ENCODE data around the gene CD52.
"Not testable (repeated sequence)": the region's sequence is repeated elsewhere in the genome, so short reads cannot be mapped to it uniquely, and the experiment has no call there.

CD52 gene

GRCh38 chr1:26291433-26291832, 26.3 kb upstream of the CD52 start:
- no peak overlapping the region for H3K27ac ChIP-seq (ENCODE audit: low read depth, low read length)

GRCh38 chr1:26291939-26292338, 25.8 kb upstream of the CD52 start:
- Histone ChIP-seq H3K27ac (ENCODE audit: low read depth, low read length) (no peak overlapping the region), H3K4me1 (ENCODE audit: control insufficient read depth in 1 of 2, insufficient read depth in 2 of 2, low read length in 2 of 2) (peaks cover 26 to 39% of the 10 kb centered on the region in 2 donors)

More at GRCh38 chr1:26291433-26291832, 26.3 kb upstream of the CD52 start:
- H3K4me1 ChIP-seq (ENCODE audit: control insufficient read depth in 1 of 2, insufficient read depth in 2 of 2, low read length in 2 of 2): peaks cover 27 to 43% of the 10 kb centered on the region in 2 donors
- H3K4me3 ChIP-seq (ENCODE audit: low read depth in 1 of 2, low read length in 2 of 2): no peak overlapping the region
- no peaks in the 10 kb centered on the region for H3K9me3 ChIP-seq (ENCODE audit: control insufficient read depth in 1 of 2, low read length in 2 of 2)
- no peaks in the 10 kb centered on the region for H3K27me3 ChIP-seq (ENCODE audit: control insufficient read depth in 1 of 2, insufficient read depth in 2 of 2, low read length in 2 of 2)
- peaks cover 0 to 5% of the 10 kb centered on the region in 2 donors for H3K36me3 ChIP-seq (ENCODE audit: control insufficient read depth in 1 of 2, insufficient read depth in 2 of 2, low read length in 2 of 2)
- H3K9ac ChIP-seq (ENCODE audit: low read depth in 1 of 2, low read length in 2 of 2): no peak overlapping the region

DNA sequence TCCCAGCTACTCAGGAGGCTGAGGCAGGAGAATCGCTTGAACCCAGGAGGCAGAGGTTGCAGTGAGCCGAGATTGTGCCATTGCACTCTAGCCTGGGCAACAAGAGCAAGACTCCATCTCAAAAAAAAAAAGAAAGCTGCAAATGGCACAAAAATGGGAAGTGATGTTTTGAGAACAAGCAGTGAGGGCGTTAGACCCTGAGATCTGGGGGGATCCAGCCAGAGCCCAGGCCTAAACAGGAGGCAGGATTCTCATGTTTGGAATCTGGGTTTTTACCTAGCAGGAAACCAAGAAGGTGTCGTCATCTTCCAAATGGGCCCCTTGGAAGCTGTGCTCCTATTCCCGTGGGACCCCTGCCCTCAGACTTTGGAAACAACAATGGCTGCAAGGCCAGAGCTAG, 25.0 kb upstream of the CD52 start:
- H3K27ac ChIP-seq (ENCODE audit: low read depth, low read length): not testable (repeated sequence)
- H3K4me1 ChIP-seq (ENCODE audit: control insufficient read depth in 1 of 2, insufficient read depth in 2 of 2, low read length in 2 of 2): peaks cover 26 to 34% of the 10 kb centered on the region in 2 donors

More at GRCh38 chr1:26291939-26292338, 25.8 kb upstream of the CD52 start:
- no peaks in the 10 kb centered on the region for H3K9me3 ChIP-seq (ENCODE audit: control insufficient read depth in 1 of 2, low read length in 2 of 2)
- peaks cover 0 to 5% of the 10 kb centered on the region in 2 donors for H3K36me3 ChIP-seq (ENCODE audit: control insufficient read depth in 1 of 2, insufficient read depth in 2 of 2, low read length in 2 of 2)
- no peak overlapping the region for H3K4me3 ChIP-seq (ENCODE audit: low read depth in 1 of 2, low read length in 2 of 2)
- no peaks in the 10 kb centered on the region for H3K27me3 ChIP-seq (ENCODE audit: control insufficient read depth in 1 of 2, insufficient read depth in 2 of 2, low read length in 2 of 2)
- H3K9ac ChIP-seq (ENCODE audit: low read depth in 1 of 2, low read length in 2 of 2): no peak overlapping the region

DNA sequence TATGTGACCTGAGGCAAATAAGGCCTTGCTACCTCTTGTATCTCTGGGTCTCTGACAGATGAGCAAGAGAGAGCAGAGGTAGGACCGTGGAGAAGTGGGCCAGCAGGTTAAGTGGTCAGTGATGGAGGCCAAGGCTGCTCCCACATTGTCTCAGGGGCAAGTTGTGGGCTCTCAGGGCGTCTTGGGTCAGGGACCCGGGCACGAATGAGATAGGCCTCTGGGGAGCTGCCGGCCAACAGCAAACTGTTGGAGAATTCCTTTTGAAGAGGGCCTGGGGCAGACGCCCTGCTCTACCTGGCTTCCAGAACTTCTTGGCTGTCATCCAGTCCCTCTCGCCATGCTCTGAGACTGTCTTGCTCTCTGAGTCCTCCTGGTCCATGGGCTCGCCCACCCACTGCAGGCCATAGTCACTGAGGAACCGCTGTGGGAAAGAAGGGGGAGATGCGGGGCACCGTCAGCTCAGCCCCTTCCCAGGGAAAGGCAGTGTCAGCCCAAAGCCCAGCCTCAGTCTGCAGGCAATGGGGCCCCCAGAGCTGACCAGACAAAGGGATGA, 23.8 kb upstream of the CD52 start:
- H3K9ac ChIP-seq (ENCODE audit: low read depth in 1 of 2, low read length in 2 of 2): no peak overlapping the region
- H3K27ac ChIP-seq (ENCODE audit: low read depth, low read length): no peak overlapping the region
- peaks cover 0 to 5% of the 10 kb centered on the region in 2 donors for H3K36me3 ChIP-seq (ENCODE audit: control insufficient read depth in 1 of 2, insufficient read depth in 2 of 2, low read length in 2 of 2)
- no peaks in the 10 kb centered on the region for H3K9me3 ChIP-seq (ENCODE audit: control insufficient read depth in 1 of 2, low read length in 2 of 2)
- peaks cover 15 to 25% of the 10 kb centered on the region in 2 donors for H3K4me1 ChIP-seq (ENCODE audit: control insufficient read depth in 1 of 2, insufficient read depth in 2 of 2, low read length in 2 of 2)
- no peaks in the 10 kb centered on the region for H3K27me3 ChIP-seq (ENCODE audit: control insufficient read depth in 1 of 2, insufficient read depth in 2 of 2, low read length in 2 of 2)
- no peak overlapping the region for H3K4me3 ChIP-seq (ENCODE audit: low read depth in 1 of 2, low read length in 2 of 2)

More for the DNA sequence above, 25.0 kb upstream of the CD52 start:
- H3K4me3 ChIP-seq (ENCODE audit: low read depth in 1 of 2, low read length in 2 of 2); H3K36me3 ChIP-seq (ENCODE audit: control insufficient read depth in 1 of 2, insufficient read depth in 2 of 2, low read length in 2 of 2); H3K9me3 ChIP-seq (ENCODE audit: control insufficient read depth in 1 of 2, low read length in 2 of 2); H3K9ac ChIP-seq (ENCODE audit: low read depth in 1 of 2, low read length in 2 of 2); H3K27me3 ChIP-seq (ENCODE audit: control insufficient read depth in 1 of 2, insufficient read depth in 2 of 2, low read length in 2 of 2): not testable (repeated sequence)

DNA sequence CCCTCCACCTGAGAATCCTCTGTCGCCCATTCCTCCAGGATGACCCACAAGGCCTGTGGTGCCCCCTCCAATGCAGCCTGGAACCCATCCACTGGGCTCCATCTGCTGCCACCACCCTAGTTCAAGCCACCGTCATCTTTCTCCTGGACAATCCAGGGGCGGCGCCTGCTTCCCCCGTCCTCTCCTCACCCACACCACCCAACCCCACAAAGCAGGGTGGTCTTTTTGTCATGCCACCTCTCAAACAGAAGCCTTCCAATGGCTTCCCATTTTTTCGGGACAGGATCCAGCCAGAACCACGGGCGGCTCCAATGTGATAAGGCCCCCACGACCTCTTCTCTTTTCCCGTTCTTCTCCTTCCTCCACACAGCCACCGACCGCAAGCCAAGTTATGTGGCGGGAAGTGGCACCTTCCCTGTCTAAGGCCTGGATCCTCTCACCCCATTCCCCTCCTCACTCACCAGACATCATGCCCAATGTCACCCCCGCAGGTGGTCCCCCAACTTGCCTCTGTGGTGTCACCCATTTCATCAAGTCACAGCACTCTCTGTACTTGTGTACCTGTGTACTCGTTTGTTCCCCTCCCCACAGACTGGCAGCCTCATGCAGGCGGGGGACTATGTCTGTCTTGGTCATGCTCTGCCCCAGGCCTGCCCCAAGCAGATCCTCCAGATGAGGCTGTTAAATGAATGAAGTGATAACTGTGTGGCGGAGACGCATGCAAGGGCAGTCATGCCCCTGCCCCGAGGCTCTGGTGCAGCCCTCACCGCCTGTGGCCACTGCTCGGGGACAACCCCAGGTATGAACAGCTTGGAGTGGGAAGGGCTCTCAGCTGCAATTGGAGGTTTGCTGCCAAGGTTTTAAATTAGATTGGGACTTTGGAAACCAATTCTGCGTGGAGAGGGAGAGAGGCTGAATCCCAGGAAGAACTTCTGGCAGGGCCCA, 22.3 kb upstream of the CD52 start:
- no peak overlapping the region for H3K4me3 ChIP-seq (ENCODE audit: low read depth in 1 of 2, low read length in 2 of 2)
- no peaks in the 10 kb centered on the region for H3K27me3 ChIP-seq (ENCODE audit: control insufficient read depth in 1 of 2, insufficient read depth in 2 of 2, low read length in 2 of 2)
- H3K9me3 ChIP-seq (ENCODE audit: control insufficient read depth in 1 of 2, low read length in 2 of 2): no peaks in the 10 kb centered on the region
- H3K36me3 ChIP-seq (ENCODE audit: control insufficient read depth in 1 of 2, insufficient read depth in 2 of 2, low read length in 2 of 2): peaks cover 0 to 5% of the 10 kb centered on the region in 2 donors
- peaks cover 1 to 10% of the 10 kb centered on the region in 2 donors for H3K4me1 ChIP-seq (ENCODE audit: control insufficient read depth in 1 of 2, insufficient read depth in 2 of 2, low read length in 2 of 2)
- no peak overlapping the region for H3K27ac ChIP-seq (ENCODE audit: low read depth, low read length)
- no peak overlapping the region for H3K9ac ChIP-seq (ENCODE audit: low read depth in 1 of 2, low read length in 2 of 2)

- Histone ChIP-seq H3K36me3 (ENCODE audit: control insufficient read depth in 1 of 2, insufficient read depth in 2 of 2, low read length in 2 of 2) (peaks cover 0 to 5% of the 10 kb centered on the region in 2 donors), H3K4me1 (ENCODE audit: control insufficient read depth in 1 of 2, insufficient read depth in 2 of 2, low read length in 2 of 2) (no peaks in the 10 kb centered on the region), H3K4me3 (ENCODE audit: low read depth in 1 of 2, low read length in 2 of 2) (no peak overlapping the region), H3K9me3 (ENCODE audit: control insufficient read depth in 1 of 2, low read length in 2 of 2) (no peaks in the 10 kb centered on the region), H3K27me3 (ENCODE audit: control insufficient read depth in 1 of 2, insufficient read depth in 2 of 2, low read length in 2 of 2) (no peaks in the 10 kb centered on the region), H3K27ac (ENCODE audit: low read depth, low read length) (no peak overlapping the region), H3K9ac (ENCODE audit: low read depth in 1 of 2, low read length in 2 of 2) (no peak overlapping the region)
Measured at GRCh38 chr1:26296340-26297056, 21.3 kb upstream of the CD52 start.

GRCh38 chr1:26297057-26297790, 20.5 kb upstream of the CD52 start:
- Histone ChIP-seq H3K27ac (ENCODE audit: low read depth, low read length) (no peak overlapping the region), H3K27me3 (ENCODE audit: control insufficient read depth in 1 of 2, insufficient read depth in 2 of 2, low read length in 2 of 2) (no peaks in the 10 kb centered on the region), H3K36me3 (ENCODE audit: control insufficient read depth in 1 of 2, insufficient read depth in 2 of 2, low read length in 2 of 2) (peaks cover 0 to 5% of the 10 kb centered on the region in 2 donors), H3K9ac (ENCODE audit: low read depth in 1 of 2, low read length in 2 of 2) (no peak overlapping the region), H3K4me1 (ENCODE audit: control insufficient read depth in 1 of 2, insufficient read depth in 2 of 2, low read length in 2 of 2) (no peaks in the 10 kb centered on the region), H3K9me3 (ENCODE audit: control insufficient read depth in 1 of 2, low read length in 2 of 2) (no peaks in the 10 kb centered on the region), H3K4me3 (ENCODE audit: low read depth in 1 of 2, low read length in 2 of 2) (no peak overlapping the region)

- Histone ChIP-seq H3K27me3 (ENCODE audit: control insufficient read depth in 1 of 2, insufficient read depth in 2 of 2, low read length in 2 of 2) (no peaks in the 10 kb centered on the region), H3K36me3 (ENCODE audit: control insufficient read depth in 1 of 2, insufficient read depth in 2 of 2, low read length in 2 of 2) (peaks cover 0 to 5% of the 10 kb centered on the region in 2 donors), H3K4me1 (ENCODE audit: control insufficient read depth in 1 of 2, insufficient read depth in 2 of 2, low read length in 2 of 2) (peaks cover 0 to 4% of the 10 kb centered on the region in 2 donors), H3K9me3 (ENCODE audit: control insufficient read depth in 1 of 2, low read length in 2 of 2) (no peaks in the 10 kb centered on the region), H3K4me3 (ENCODE audit: low read depth in 1 of 2, low read length in 2 of 2) (no peak overlapping the region), H3K27ac (ENCODE audit: low read depth, low read length) (no peak overlapping the region), H3K9ac (ENCODE audit: low read depth in 1 of 2, low read length in 2 of 2) (no peak overlapping the region)
Measured at GRCh38 chr1:26297791-26298124, 20.0 kb upstream of the CD52 start.

DNA sequence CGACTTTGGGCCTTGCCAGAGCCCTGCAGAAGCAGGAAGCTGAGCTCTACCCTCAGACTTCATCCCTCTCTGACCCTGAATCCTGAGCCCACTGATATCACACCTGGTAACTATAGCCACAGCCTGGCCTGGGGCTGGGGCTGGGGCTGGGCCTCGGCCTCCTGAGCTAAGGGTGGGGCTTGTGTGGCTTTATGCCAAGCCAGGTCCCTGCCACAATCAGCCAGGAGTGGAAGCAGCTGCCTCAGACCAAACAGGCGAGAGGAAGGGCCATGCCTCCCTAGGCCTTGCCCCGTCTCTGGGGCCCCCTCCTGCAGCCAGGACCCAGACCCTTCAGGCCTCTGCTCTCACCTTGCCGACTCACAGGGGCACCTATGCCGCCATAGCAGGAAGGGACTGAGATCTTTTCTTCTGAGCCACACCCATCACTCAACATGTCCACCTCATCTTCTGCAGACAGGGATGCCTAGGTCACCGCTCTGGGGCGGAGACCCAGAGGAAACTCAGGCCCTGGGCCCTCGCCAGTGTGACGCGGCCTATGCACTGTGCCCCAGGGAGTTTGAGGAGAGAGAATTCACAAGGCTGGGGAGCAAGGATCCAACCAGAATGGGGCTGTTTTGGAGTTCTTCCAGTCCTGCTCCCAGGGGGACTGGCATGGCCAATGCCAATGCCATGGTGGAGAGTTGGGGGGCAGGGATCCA, 17.0 kb upstream of the CD52 start:
- H3K4me1 ChIP-seq (ENCODE audit: control insufficient read depth in 1 of 2, insufficient read depth in 2 of 2, low read length in 2 of 2): peaks cover 3 to 11% of the 10 kb centered on the region in 2 donors
- no peak overlapping the region for H3K27ac ChIP-seq (ENCODE audit: low read depth, low read length)
- H3K9ac ChIP-seq (ENCODE audit: low read depth in 1 of 2, low read length in 2 of 2): no peak overlapping the region
- H3K9me3 ChIP-seq (ENCODE audit: control insufficient read depth in 1 of 2, low read length in 2 of 2): no peaks in the 10 kb centered on the region
- H3K27me3 ChIP-seq (ENCODE audit: control insufficient read depth in 1 of 2, insufficient read depth in 2 of 2, low read length in 2 of 2): no peaks in the 10 kb centered on the region
- no peak overlapping the region for H3K4me3 ChIP-seq (ENCODE audit: low read depth in 1 of 2, low read length in 2 of 2)
- peaks cover 0 to 5% of the 10 kb centered on the region in 2 donors for H3K36me3 ChIP-seq (ENCODE audit: control insufficient read depth in 1 of 2, insufficient read depth in 2 of 2, low read length in 2 of 2)

All from duodenal mucosa (tissue), 2 donors.